Ectodermal cell (in vitro differentiated cells): ENCODE results near the gene NPHP4.

ENCODE experiments used
- H3K27ac ChIP-seq: 2 replicates; pipeline ENCODE4 v1.7.0; 2013; ENCODE audit warnings: mild to moderate bottlenecking, low read depth, low read length; ENCODE audit not compliant: insufficient read depth, poor library complexity, severe bottlenecking
- H3K27me3 ChIP-seq: 2 replicates; pipeline ENCODE4 v1.7.0; 2013; ENCODE audit warnings: mild to moderate bottlenecking, low read length; ENCODE audit not compliant: insufficient read depth, control insufficient read depth, poor library complexity, severe bottlenecking
- H3K36me3 ChIP-seq: one replicate; pipeline ENCODE4 v1.7.0; 2013; ENCODE audit warnings: low read length; ENCODE audit not compliant: control insufficient read depth, insufficient read depth
- H3K4me1 ChIP-seq: one replicate; pipeline ENCODE4 v1.7.0; 2013; ENCODE audit warnings: low read length; ENCODE audit not compliant: control insufficient read depth, insufficient read depth
- H3K4me3 ChIP-seq: 2 replicates; pipeline ENCODE4 v1.7.0; 2013; ENCODE audit warnings: low read depth, low read length, control low read depth; ENCODE audit not compliant: insufficient read depth
- H3K9me3 ChIP-seq: 2 replicates; pipeline ENCODE4 v1.7.0; 2013; ENCODE audit warnings: mild to moderate bottlenecking, low read length, moderate library complexity; ENCODE audit not compliant: control insufficient read depth
- WGBS, 2 experiments: methylation state at CpG; one replicate each; pipeline ENCODE4 v1.1.7; 2013; ENCODE audit warnings: missing lambda C conversion rate in 2 of 2; 5-methylcytosine and 5-hydroxymethylcytosine counted together

Gene NPHP4

GRCh38 chr1:5911871-5912271 is 80.4 kb downstream of the NPHP4 start:
- no peaks in the 10 kb centered on the region for H3K9me3 ChIP-seq
- no peaks in the 10 kb centered on the region for H3K36me3 ChIP-seq
- no peaks in the 10 kb centered on the region for H3K27me3 ChIP-seq
- no peak overlapping the region for H3K27ac ChIP-seq
- 94% methylated on average over 19 of the region's 19 CpGs for WGBS, 2 experiments
- H3K4me1 ChIP-seq, result peaks cover 3% of the 10 kb centered on the region
- H3K4me3 ChIP-seq, result no peak overlapping the region

- H3K27ac ChIP-seq, result no peak overlapping the region
- H3K4me3 ChIP-seq, result no peak overlapping the region
- peaks cover 3% of the 10 kb centered on the region for H3K4me1 ChIP-seq
- H3K9me3 ChIP-seq, result no peaks in the 10 kb centered on the region
- WGBS, 2 experiments, result 91 to 92% methylated on average over 14 of the region's 14 CpGs
- no peaks in the 10 kb centered on the region for H3K27me3 ChIP-seq
- H3K36me3 ChIP-seq, result no peaks in the 10 kb centered on the region
Observed at GRCh38 chr1:5911157-5911556, 81.1 kb downstream of the NPHP4 start.

GRCh38 chr1:5910666-5911065 is 81.6 kb downstream of the NPHP4 start:
- H3K27me3 ChIP-seq, result no peaks in the 10 kb centered on the region
- H3K36me3 ChIP-seq, result no peaks in the 10 kb centered on the region
- peaks cover 3% of the 10 kb centered on the region for H3K4me1 ChIP-seq
- H3K9me3 ChIP-seq, result no peaks in the 10 kb centered on the region
- H3K27ac ChIP-seq, result no peak overlapping the region
- no peak overlapping the region for H3K4me3 ChIP-seq
- 94 to 96% methylated on average over 11 of the region's 11 CpGs for WGBS, 2 experiments

DNA sequence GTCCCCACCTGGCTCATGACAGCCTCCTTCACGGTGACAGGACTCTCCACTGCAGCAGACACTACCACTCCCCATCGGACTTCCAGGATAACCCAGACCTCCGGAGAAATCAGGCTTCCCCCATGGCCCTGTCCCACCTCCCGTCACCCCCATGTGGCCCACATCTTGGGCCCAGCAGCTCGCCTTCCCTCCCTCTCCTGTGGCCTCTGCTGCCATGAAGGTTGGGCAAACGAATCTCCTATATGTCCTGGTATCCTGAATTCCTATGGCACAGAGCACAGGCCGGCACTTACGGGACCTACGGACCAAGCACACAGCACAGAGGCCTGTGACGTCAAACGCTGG is 82.0 kb downstream of the NPHP4 start:
- 91 to 94% methylated on average over 11 of the region's 11 CpGs for WGBS, 2 experiments
- peaks cover 3% of the 10 kb centered on the region for H3K4me1 ChIP-seq
- no peak overlapping the region for H3K4me3 ChIP-seq
- no peaks in the 10 kb centered on the region for H3K36me3 ChIP-seq
- no peaks in the 10 kb centered on the region for H3K9me3 ChIP-seq
- no peak overlapping the region for H3K27ac ChIP-seq
- H3K27me3 ChIP-seq, result no peaks in the 10 kb centered on the region

DNA sequence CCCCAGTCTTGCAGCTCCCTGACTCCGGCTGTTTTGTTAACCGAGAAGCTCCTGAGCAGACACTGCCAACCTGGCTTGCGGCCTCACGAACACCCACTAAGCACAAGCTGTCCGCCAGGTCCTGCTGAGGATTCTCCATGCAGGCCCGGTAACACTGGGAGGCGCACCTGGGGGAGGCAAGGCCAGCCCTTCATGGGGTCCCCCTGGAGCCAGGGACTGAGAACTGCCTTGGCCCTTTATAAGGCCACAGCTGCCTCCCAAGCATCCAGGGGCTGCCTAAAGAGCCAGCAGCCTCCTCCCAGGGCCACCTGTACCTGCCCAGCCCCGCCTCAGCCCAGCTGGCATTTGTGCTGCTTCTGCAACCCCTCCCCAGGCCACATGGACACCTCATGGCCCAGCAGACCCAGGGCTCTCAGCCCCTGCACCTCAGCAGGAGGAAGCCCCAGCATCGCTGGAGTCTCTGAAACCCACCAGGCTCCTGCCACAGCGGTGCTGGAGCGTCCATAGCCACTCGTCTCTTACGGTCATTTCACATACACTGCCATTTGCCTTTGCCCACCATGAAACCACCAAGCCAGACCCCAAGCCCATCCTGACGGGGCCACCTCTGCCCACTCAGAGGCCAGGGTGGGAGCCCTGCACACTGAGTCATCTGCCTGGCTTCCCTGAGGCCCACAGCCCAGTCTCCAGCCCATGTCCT is 82.5 kb downstream of the NPHP4 start:
- no peak overlapping the region for H3K27ac ChIP-seq
- no peaks in the 10 kb centered on the region for H3K27me3 ChIP-seq
- H3K4me3 ChIP-seq, result no peak overlapping the region
- WGBS, 2 experiments, result 92 to 93% methylated on average over 14 of the region's 14 CpGs
- no peaks in the 10 kb centered on the region for H3K9me3 ChIP-seq
- H3K4me1 ChIP-seq, result peaks cover 2% of the 10 kb centered on the region
- H3K36me3 ChIP-seq, result no peaks in the 10 kb centered on the region

DNA sequence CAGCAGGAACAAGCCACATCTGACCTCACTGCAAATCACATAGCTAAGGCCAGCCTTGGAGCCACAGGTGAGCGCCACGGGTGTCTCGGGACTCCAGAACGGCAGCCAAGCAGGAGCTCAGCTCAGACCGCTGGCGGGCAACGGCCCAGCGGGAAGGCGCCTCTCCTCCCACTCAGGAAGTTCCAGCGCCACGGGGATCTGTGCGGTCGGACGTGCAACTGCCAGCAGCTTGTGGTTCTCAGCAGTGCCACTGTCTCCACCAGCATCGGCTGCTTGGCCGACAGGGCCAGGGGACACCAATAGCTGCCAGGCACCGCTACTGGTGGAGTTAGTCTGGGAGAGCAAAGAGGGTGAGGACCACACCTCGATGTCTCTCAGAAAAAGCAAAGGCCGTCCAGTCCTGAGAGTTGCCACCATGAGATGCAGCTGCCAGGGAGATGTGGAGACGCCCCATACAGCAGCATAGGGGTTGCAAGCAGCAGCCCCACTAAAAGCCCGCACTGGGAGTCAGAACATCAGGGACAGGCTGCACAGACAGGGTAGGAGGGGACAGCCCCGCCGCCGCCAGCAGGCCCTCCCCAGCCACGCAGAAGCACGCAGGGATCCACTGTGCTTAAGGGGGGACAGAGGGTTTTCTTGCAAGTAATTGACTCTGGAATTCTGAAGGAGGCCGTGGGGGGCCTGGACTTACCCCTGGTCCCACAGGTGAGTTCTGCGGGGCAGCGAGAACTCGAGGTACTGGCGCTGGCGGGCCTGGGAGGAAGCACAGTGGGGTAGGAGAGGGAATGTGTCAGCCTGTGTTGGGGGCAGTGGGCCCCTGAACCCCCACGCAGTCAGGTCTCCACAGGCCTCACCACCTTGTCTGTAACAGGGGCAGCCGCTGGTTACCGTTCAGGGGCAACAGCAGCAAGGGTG is 83.5 kb downstream of the NPHP4 start:
- no peak overlapping the region for H3K4me3 ChIP-seq
- H3K4me1 ChIP-seq, result no peaks in the 10 kb centered on the region
- H3K27me3 ChIP-seq, result no peaks in the 10 kb centered on the region
- 94 to 96% methylated on average over 35 of the region's 35 CpGs for whole genome bisulfite sequencing, 2 experiments
- H3K36me3 ChIP-seq, result no peaks in the 10 kb centered on the region
- H3K9me3 ChIP-seq, result no peaks in the 10 kb centered on the region
- no peak overlapping the region for H3K27ac ChIP-seq

DNA sequence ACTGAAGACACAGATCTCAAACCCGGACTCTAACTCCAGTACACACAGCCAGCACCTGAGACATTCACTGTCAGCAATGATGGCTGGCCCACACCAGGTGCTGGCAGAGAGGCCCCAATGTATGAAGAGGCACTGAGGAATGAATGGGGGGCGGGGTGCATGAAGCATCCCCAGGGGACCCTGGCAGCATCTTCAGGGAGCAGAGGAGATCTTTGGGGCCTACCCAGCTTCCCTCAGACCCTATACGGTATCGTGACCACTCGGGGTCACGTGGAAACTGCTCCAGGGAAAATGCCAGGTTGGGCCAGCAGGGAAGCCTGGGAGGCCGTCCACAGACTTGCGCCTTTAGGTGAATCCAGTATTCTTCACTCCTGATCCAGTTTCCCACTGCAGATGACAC is 84.3 kb downstream of the NPHP4 start:
- 95 to 97% methylated on average over 8 of the region's 8 CpGs for WGBS, 2 experiments
- Histone ChIP-seq H3K36me3 (no peaks in the 10 kb centered on the region), H3K4me1 (no peaks in the 10 kb centered on the region), H3K27me3 (no peaks in the 10 kb centered on the region), H3K27ac (no peak overlapping the region), H3K4me3 (no peak overlapping the region), H3K9me3 (no peaks in the 10 kb centered on the region)

DNA sequence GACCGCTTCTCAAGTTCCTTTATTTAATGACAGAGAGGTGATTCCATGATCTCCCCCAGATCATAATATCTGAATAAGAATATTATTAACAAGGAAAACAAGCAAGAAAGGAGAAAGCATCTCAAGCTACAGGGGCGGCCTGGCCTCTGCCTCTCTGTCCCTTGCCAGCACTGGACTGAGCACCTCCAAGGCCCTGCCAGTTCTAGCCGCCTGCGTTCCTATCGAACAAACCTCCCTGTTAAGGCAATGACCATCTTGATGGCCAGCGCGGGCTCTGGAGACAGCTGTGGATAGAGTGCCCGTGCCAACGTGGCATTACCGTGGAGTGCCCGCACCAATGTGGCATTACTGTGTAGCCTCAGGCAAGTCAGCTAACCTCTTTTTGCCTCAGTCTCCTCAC is 84.8 kb downstream of the NPHP4 start:
- no peak overlapping the region for H3K4me3 ChIP-seq
- no peaks in the 10 kb centered on the region for H3K27me3 ChIP-seq
- WGBS, 2 experiments, result 92% methylated on average over 10 to 11 of the region's 11 CpGs
- no peak overlapping the region for H3K27ac ChIP-seq
- no peaks in the 10 kb centered on the region for H3K9me3 ChIP-seq
- no peaks in the 10 kb centered on the region for H3K4me1 ChIP-seq
- no peaks in the 10 kb centered on the region for H3K36me3 ChIP-seq

GRCh38 chr1:5906966-5907365 is 85.3 kb downstream of the NPHP4 start:
- H3K27ac ChIP-seq, result no peak overlapping the region
- H3K27me3 ChIP-seq, result no peaks in the 10 kb centered on the region
- 93 to 94% methylated on average over 12 of the region's 12 CpGs for WGBS, 2 experiments
- H3K36me3 ChIP-seq, result peaks cover 3% of the 10 kb centered on the region
- H3K4me3 ChIP-seq, result no peak overlapping the region
- no peaks in the 10 kb centered on the region for H3K9me3 ChIP-seq
- no peaks in the 10 kb centered on the region for H3K4me1 ChIP-seq

DNA sequence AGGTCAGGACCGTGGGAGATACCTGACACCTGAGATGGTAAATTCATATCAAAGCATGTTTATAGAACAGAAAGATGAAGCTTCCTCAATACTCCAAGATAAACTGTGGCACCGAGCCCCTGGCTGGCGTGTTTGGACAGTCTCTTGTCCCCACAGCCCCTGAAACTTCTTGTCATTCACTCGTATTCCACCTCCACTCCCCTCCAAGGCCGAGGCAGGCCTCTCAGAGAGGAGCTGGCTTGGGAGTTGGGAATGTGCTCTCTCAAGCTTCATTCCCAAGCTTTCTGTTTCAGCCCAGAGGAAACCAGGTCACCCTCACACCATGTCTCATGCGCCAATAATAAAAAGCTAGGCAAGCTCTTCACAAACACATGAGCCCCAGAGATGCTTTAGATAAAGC is 86.1 kb downstream of the NPHP4 start:
- WGBS, 2 experiments, result 94% methylated on average over 6 of the region's 6 CpGs

More for the DNA sequence above, 86.1 kb downstream of the NPHP4 start:
- H3K27ac ChIP-seq, result no peak overlapping the region
- no peaks in the 10 kb centered on the region for H3K9me3 ChIP-seq
- H3K4me1 ChIP-seq, result no peaks in the 10 kb centered on the region
- H3K27me3 ChIP-seq, result no peaks in the 10 kb centered on the region
- peaks cover 6% of the 10 kb centered on the region for H3K36me3 ChIP-seq
- no peak overlapping the region for H3K4me3 ChIP-seq
